ENCODE data around the gene PRR30.

DNA sequence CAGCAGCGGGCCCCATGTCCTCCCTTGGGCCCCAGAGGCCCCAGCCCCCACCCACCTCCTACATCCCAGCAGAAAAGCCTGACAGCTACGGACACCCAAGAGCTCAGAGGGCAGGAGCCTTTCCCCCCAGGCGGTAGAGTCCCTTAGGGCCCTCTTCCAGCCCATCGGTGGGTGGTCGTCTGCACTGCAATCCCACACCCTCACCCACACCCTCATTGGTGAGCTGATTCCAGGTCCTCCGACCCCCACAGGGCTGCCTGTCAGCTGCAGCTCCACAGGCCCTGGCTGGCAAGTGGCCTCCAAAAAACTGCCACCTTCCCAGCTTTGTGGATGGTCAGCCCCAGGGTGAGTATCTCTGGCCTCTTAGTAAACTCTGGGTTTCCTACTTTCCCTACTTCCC, 20.1 kb upstream of the PRR30 start:
- TF ChIP-seq, protein P1, sequence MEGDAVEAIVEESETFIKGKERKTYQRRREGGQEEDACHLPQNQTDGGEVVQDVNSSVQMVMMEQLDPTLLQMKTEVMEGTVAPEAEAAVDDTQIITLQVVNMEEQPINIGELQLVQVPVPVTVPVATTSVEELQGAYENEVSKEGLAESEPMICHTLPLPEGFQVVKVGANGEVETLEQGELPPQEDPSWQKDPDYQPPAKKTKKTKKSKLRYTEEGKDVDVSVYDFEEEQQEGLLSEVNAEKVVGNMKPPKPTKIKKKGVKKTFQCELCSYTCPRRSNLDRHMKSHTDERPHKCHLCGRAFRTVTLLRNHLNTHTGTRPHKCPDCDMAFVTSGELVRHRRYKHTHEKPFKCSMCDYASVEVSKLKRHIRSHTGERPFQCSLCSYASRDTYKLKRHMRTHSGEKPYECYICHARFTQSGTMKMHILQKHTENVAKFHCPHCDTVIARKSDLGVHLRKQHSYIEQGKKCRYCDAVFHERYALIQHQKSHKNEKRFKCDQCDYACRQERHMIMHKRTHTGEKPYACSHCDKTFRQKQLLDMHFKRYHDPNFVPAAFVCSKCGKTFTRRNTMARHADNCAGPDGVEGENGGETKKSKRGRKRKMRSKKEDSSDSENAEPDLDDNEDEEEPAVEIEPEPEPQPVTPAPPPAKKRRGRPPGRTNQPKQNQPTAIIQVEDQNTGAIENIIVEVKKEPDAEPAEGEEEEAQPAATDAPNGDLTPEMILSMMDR (IDR thresholded peaks at IDR 0.05 in 4 of 5, conservative IDR thresholded peaks at IDR 0.05 in 1 of 5), result no peak
- TF ChIP-seq POLR2A (IDR thresholded peaks at IDR 0.05), result no peak
